NCI-H1417 (cell line): ENCODE measurements around the gene ARCN1.

Experiments used
- DNase-seq, 3 experiments: peaks; one replicate each; lab custom pipeline; 2025; lab: John Stamatoyannopoulos, UW

Gene ARCN1

DNA sequence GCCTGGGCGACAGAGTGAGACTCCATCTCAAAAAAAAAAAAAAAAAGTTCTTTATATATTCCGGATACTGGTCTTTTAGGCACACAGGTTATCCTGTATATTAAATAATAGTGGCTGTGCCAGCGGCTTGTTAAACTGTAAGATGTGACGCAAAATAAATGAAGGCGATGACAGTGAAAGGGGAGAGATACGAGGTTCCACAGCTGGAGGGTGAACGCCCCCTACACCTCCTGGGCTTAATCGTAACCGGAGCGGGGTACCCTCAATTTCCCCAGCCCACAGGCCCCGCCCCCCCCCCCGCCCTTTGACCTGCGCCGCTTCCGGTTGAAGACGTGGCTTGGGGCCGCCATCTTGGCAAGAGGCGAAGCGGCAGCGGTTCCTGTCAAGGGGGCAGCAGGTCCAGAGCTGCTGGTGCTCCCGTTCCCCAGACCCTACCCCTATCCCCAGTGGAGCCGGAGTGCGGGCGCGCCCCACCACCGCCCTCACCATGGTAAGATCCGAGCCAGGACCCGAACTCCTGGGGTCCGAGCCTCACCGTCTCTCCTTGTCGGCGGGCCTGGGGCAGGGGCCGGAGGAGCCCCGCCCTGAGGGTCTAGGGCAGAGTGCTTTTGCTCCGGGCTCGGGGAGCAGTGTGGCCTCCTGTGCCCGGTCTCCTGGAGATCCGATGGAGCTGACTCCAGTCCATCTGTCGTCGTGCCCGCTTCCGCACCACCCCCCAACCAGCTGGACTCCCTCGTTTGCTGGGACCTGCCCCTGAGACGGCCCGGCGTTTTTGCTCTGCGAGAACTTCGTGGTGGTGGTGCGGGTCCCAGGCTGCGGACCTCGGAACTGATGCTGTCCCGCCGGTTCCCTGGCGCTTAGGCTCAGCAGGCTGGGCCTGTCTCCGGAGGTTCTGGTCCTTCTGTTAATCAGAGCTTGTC lies at the start of gene ARCN1:
Gene ARCN1, plus strand, starts transcription at position 349 of the 920 bp plus-strand sequence. Its CDS starts 139 bp downstream, at position 488.
- DNase-seq: peak; percentile 68 to 90 (median 89)

DNA sequence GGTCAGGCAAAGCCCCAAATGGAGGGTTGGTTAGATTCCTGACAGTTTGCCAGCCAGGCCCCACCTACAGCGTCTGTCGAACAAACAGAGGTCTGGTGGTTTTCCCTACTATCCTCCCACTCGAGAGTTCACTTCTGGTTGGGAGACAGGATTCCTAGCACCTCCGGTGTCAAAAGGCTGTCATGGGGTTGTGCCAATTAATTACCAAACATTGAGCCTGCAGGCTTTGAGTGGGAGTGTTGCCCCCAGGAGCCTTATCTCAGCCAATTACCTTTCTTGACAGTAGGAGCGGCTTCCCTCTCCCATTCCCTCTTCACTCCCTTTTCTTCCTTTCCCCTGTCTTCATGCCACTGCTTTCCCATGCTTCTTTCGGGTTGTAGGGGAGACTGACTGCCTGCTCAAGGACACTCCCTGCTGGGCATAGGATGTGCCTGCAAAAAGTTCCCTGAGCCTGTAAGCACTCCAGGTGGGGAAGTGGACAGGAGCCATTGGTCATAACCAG lies 49.6 kb upstream of the ARCN1 start:
- DNase-seq: peak in 2 of 3 experiments; percentile 8 to 40

DNA sequence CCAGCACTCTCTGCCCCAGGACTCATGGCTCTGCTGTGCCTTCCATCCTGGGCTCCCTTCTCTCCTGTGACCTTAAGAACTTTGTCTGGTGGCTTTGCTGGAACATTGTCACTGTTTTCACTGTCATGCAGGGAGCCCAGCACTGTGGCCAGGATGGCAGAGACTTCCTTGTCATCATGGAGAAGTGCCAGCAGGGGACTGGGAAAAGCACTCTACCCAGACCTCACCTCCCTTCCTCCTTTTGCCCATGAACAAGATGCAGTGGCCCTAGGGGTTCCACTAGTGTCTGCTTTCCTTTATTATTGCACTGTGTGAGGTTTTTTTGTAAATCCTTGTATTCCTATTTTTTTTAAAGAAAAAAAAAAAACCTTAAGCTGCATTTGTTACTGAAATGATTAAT lies 47.9 kb upstream of the ARCN1 start:
- DNase-seq: no peak

DNA sequence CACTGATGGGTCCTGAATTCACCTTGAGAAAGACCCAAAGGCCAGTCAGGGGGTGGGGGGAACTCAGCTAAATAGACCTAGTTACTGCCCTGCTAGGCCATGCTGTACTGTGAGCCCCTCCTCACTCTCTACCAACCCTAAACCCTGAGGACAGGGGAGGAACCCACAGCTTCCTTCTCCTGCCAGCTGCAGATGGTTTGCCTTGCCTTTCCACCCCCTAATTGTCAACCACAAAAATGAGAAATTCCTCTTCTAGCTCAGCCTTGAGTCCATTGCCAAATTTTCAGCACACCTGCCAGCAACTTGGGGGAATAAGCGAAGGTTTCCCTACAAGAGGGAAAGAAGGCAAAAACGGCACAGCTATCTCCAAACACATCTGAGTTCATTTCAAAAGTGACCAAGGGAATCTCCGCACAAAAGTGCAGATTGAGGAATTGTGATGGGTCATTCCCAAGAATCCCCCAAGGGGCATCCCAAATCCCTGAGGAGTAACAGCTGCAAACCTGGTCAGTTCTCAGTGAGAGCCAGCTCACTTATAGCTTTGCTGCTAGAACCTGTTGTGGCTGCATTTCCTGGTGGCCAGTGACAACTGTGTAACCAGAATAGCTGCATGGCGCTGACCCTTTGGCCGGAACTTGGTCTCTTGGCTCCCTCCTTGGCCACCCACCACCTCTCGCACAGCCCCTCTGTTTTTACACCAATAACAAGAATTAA lies 47.3 kb upstream of the ARCN1 start:
- no peak for DNase-seq

DNA sequence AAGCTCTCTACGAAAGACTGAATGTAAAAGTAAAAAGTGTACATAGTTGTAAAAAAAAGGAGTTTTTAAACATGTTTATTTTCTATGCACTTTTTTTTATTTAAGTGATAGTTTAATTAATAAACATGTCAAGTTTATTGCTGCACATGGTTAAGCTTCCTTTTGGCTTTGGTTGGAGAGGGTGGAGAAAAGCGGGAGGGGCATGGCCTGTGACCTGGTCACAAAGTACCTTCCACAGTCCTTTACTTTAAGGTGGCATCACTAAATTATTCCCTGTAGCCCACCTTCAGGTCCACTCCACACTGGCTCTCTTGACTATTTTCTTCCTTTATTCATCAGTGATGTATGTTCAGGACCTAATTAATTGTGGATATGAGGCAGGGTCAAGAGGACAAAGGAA lies 45.5 kb upstream of the ARCN1 start:
- no peak for DNase-seq

DNA sequence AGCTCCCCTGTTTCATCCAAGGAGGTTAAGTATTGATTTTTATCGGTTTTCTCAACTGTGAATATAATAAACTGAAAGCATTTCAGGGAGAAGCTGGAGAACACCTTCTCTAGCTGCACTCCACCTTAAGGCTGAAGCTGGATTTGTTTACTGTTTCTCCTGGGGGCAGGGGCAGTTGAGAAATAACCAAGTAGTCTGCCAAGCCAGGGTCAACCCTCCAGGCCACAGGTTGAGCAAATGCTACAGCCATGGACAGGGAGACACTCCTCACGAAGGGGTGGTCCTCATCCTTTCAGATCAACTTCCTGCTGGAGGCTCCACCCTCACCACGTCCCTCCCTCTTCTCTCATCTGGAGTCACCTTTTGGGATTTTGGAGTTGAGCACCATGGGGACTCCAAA lies 45.1 kb upstream of the ARCN1 start, which contains the start of gene TTC36:
Gene TTC36, plus strand, starts transcription at position 366 of the 400 bp plus-strand sequence. Its CDS starts 21 bp downstream, at position 387.
- DNase-seq: no peak

DNA sequence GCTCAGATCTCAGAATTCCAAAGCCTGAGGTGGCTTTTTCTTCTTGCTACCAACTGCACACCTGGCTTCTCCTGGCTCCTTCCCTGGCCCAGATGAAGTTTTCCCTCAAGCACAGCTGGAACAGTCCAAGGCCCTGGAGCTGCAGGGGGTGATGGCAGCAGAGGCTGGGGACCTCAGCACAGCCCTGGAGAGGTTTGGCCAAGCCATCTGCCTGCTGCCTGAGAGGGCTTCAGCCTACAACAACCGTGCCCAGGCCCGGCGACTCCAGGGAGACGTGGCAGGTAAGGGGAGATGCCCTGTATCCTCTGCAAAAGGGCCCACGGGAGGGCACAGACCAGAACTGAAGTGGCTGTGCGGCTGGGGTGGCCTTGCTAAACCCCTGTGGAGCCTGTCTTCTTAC lies 43.7 kb upstream of the ARCN1 start:
- DNase-seq: peak in 1 of 3 experiments; percentile 14

DNA sequence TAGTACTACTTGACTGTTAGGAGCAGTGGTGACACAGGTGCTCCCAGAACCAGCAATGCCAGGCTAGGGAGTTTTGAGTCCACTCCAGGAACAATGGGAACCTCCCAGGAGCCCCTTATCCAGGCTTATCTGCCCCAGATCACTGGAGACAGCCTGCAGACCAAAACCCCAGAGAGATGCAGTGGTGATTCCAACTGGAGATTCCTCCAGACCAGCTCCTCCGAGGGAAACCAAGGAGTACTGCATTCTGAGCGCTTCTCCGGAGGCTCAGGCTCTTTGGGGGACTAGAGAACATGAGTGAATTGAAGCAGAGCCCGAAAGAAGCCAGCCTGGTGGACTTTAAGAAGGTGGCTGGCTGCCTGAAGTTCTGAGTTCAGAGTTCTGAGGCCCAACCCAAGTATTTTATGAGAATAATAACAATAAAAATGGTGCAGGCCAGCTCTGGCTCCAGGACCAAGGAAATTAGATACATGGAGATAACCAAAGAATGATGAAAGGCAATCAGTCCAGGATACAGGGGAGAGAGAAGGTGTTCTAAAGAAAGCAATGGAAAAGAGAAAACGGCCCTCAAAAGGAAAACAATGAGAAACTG lies 42.5 kb upstream of the ARCN1 start:
- peak in 1 of 3 experiments; percentile 64 for DNase-seq

DNA sequence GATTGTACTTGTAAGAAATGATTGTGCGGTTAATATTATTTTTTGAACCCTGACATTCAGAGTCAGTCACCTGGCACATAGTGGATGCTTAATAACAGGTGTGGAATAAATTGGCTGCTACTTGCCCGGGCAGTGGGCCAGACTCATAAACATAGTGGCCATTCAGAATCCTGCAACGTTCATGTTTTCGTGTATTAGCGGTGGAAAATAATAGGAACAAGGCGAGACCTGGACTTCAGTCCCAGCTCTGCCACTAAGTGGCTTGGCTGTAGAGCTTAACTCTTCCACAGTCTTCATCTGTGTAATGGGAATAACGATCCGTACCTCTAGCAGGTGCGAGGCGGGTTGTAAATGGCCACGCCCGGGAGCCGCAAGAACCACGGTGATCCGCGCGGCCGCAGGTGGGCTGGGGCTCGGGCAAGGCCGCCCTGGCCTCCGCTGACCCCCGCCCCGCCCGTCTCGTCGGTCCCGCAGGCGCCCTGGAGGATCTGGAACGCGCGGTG lies 42.0 kb upstream of the ARCN1 start:
- peak; percentile 34 to 90 (median 88) for DNase-seq

DNA sequence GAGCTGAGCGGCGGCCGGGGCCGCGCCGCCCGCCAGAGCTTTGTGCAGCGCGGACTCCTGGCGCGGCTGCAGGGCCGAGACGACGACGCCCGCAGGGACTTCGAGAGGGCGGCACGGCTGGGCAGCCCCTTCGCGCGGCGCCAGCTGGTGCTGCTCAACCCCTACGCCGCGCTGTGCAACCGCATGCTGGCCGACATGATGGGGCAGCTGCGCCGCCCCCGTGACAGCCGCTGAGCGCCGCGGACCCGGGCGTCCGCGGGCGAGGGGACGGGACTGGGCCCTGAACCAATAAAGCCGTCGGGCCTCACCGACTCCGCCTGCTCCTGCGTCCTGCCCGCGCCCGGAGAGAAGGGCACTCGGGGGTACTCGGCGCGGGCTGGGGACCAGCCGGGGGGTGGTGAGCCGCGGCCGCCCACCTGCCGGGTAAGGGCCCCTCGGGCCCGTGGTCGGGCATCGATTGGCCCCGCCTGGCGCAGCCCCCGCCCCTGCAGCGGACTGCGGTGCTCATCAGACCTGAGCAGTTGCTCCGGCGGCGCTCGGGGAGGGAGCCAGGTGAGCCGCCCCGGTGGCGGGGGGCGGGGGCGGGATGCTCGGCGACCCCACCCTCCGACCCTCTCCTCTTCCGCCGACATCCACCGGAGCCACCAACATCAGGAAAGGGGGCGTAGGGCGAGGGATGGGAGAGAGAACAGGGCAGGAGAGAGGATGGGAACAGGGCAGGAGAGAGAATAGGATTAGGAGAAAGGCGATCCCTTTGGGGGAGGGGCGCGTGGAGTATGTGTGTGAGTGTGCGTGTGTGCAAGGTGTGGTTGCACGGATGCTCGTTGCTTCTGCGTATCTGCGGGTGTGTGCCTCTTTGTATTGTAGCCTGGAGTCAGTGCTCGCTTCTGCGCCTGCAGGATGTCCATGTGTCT lies 41.3 kb upstream of the ARCN1 start, which contains the start of gene TMEM25:
Gene TMEM25, plus strand, starts transcription at position 510 of the 914 bp plus-strand sequence. CDS start 610 bp downstream, outside the sequence.
- peak; percentile 82 to 95 (median 89) for DNase-seq

DNA sequence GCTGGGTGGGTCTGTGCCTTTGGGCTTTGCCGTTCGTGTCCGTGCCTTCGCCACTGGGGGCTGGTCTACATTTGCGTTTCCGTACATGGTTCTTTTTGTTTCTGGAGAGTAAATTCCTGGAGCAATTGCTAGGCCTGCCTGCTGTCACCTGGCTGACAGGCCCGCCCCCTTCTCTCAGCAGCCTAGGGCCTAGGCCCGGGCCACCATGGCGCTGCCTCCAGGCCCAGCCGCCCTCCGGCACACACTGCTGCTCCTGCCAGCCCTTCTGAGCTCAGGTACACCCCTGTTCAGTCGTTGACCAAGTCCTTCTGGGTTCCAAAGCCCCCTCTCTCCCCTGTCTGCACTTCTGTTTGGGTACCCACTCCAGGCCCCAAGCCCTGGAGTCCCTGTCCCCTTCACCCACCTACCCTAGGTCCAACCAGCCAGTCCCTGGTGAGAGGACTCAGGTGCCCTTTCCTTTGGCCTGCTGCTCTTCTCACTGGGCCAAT lies 40.6 kb upstream of the ARCN1 start:
- peak in 1 of 3 experiments; percentile 20 for DNase-seq

DNA sequence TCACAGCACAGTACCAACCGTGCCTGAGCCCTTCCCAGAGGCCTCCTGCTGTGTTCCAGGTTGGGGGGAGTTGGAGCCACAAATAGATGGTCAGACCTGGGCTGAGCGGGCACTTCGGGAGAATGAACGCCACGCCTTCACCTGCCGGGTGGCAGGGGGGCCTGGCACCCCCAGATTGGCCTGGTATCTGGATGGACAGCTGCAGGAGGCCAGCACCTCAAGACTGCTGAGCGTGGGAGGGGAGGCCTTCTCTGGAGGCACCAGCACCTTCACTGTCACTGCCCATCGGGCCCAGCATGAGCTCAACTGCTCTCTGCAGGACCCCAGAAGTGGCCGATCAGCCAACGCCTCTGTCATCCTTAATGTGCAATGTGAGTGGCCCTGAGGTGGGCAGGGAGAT lies 40.1 kb upstream of the ARCN1 start:
- no peak for DNase-seq

DNA sequence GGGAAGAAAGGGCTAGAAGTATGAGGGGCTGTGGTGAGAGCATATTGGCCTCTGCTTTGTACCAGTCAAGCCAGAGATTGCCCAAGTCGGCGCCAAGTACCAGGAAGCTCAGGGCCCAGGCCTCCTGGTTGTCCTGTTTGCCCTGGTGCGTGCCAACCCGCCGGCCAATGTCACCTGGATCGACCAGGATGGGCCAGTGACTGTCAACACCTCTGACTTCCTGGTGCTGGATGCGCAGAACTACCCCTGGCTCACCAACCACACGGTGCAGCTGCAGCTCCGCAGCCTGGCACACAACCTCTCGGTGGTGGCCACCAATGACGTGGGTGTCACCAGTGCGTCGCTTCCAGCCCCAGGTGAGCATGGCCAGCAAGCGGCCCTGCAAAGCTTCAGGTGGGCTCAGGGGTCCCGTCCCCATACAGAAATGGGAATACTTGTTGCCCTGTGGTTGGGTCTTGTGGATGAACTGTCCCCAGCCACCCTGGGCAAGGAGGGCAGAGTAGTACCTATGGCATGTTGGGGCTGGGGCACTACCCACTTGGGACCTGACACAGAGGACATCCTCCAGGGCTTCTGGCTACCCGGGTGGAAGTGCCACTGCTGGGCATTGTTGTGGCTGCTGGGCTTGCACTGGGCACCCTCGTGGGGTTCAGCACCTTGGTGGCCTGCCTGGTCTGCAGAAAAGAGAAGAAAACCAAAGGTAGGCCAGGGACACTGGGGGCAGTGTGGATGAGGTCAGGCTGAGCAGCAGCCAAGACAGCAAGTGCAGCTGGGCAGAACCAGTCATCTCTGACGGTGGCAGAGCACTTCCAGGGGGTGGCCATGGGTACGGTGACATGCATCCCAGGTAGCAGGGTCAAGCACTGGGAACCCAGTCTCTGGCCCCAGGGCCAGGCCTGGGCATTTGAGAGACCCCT lies 39.1 kb upstream of the ARCN1 start:
- no peak for DNase-seq

DNA sequence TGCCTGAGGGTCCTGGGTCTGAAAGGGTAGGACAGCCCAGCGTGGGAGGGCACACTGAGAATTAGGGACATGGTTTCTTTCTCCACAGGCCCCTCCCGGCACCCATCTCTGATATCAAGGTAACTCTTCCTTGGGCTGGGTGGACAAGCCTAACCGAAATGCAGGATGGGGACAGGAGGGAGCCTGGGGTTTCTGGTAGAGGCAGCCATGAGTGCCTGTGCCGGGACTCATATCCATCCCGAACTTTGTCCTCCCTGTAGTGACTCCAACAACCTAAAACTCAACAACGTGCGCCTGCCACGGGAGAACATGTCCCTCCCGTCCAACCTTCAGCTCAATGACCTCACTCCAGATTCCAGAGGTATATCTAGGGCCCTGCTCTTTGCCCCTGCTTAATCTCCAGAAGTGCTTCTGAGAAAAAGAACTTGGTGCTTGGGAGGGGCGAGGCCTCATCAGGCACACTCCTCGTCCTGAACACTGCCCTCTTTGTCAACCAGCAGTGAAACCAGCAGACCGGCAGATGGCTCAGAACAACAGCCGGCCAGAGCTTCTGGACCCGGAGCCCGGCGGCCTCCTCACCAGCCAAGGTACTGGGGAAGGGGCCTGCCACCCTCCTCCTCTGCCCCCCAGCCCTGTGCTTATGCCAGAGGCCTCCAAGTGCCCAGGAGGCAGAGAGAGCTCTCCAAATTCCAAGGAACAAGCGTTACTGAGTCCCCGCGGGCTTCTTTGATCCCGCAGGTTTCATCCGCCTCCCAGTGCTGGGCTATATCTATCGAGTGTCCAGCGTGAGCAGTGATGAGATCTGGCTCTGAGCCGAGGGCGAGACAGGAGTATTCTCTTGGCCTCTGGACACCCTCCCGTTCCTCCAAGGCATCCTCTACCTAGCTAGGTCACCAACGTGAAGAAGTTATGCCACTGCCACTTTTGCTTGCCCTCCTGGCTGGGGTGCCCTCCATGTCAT lies 38.2 kb upstream of the ARCN1 start:
- DNase-seq: no peak

DNA sequence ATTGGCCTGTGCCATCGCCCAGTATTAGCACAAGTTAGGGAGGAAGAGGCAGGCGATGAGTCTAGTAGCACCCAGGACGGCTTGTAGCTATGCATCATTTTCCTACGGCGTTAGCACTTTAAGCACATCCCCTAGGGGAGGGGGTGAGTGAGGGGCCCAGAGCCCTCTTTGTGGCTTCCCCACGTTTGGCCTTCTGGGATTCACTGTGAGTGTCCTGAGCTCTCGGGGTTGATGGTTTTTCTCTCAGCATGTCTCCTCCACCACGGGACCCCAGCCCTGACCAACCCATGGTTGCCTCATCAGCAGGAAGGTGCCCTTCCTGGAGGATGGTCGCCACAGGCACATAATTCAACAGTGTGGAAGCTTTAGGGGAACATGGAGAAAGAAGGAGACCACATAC lies 36.9 kb upstream of the ARCN1 start:
- DNase-seq: no peak

DNA sequence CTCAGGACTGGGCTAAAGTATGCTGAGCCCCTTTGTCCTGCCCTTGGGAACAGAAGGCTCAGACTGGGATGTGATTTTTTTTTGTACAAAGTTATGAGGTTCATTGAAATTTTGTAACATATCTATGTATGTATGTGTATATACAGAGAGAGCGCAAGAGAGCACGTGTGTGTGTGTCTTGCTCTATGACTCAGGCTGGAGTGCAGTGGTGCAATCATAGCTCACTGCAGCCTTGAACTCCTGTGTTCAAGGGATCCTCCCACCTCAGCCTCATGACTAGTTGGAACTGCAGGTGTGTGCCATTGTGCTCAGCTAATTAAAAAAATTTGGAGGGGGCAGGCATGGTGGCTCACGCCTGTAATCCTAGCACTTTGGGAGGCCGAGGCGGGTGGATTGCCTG lies 35.5 kb upstream of the ARCN1 start:
- no peak for DNase-seq

DNA sequence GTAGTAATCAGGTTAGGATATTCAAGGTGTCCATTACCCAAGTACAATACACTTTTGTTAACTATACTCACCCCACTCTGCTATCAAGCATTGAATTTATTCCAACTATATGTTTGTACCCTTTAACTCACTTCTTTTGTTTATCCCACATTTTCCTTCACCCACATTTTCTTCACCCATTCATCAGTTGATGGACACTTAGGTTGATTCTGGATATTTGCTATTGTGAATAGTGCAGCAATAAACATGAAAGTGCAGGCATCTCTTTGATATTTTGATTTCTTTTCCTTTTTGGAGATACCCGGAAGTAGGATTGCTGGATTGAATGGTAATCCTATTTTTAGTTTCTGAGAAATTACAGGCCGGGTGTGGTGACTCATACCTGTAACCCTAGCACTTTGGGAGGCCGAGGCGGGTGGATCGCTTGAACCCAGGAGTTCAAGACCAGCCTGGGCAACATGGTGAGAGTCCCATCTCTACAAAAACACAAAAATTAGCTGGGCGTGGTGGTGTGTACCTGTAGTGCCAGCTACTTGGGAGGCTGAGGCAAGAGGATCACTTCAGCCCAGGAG lies 34.7 kb upstream of the ARCN1 start:
- no peak for DNase-seq

DNA sequence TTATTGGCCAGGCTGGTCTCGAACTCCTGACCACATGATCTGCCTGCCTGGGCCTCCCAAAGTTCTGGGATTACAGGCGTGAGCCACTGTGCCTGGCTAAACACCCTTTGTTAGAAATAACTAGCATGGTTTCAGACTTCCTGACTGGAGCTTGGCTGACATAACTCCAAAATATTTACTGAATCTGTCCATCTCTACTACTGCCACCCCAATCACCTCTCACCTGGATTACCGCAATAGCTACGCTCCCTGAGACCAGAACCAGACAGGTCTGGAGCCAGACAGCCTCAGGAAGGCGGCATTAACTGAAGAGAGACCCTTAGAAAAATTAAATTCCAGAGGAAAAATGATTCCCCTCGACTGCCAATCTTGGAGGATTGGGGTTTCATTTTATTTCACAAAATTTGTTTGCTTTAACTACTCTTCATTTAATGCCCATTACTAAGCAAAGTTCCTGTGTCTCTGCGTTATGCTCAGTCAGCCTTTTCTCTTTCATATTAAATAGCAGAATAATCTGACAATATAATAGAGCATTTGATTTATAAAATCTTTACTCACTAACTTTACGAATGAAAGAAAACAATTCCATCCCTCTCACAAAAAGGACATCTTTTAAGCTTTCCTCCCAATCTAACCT lies 28.1 kb upstream of the ARCN1 start:
- DNase-seq: no peak
